ENCODE data around the gene CACNA1H.
"Not testable (repeated sequence)": the region's sequence is repeated elsewhere in the genome, so short reads cannot be mapped to it uniquely, and the experiment has no call there.

The CACNA1H gene

DNA sequence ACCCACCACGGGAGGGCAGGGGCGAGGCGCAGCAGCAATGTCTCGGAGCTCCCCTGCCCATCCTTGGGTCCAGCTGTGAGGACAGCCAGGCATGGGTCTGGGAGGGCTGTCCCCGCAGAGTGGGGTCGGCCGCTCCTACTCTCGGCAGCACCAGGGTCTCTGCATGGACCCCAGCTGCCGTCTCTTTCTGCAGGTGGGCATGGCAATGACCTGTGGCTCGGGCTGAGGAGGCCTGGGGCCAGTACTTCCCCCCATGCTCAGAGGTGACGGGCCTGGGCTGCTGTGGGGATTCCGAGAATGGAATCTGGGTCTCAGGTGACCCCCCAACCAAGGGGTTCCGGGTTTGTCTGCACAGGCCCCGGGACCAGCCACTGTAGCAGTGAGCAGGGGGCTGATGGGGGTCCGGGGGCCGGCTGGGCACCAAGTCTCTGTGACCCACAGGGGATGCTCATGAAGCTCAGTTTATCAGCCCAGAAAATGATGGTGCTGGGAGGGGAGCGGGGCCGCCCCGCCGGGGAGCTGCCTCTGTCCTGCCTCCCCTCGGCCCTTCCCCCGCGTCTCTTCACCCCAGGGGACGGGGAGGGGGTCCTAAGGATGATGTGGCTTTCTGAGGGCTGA lies 23.5 kb downstream of the CACNA1H start:
- no peak for DNase-seq

DNA sequence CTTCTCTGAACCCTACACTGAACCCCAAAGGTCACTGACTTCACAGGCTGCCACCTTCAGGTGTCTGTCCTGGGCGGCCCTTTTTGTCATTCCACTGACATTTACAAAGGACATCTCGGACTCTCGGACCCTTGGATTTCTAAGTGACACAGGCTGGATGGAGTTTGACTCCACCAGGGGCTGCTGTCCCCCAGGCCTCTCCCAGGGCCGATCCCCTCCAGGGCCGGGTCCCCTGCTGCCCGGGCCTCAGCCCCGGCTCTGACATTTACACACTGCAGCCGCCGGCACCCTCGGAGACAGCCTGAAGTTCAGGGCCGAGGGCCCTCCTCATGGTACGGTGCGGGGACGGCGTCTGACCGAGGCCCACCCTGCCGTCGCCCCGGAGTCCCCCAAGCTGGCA lies 24.1 kb downstream of the CACNA1H start:
- no peak for DNase-seq

DNA sequence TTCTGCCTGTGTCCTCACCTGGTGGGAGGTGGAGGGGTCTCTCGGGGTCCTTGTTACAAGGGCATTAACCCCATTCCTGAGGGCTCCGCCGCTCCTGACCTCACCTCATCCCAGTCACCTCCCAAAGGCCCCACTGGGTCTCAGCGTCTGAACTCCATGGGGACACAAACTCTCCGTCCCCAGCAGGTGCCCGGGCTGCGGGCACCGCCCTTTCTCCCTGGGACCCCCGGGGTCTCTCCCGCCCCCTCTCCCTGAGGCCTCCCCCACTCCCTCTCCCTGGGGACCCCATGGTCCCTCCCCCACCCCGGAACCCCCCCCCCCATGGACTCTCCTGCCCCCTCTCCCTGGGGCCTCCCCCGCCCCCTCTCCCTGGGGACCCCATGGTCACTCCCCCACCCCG lies 24.8 kb downstream of the CACNA1H start:
- no peak for DNase-seq

DNA sequence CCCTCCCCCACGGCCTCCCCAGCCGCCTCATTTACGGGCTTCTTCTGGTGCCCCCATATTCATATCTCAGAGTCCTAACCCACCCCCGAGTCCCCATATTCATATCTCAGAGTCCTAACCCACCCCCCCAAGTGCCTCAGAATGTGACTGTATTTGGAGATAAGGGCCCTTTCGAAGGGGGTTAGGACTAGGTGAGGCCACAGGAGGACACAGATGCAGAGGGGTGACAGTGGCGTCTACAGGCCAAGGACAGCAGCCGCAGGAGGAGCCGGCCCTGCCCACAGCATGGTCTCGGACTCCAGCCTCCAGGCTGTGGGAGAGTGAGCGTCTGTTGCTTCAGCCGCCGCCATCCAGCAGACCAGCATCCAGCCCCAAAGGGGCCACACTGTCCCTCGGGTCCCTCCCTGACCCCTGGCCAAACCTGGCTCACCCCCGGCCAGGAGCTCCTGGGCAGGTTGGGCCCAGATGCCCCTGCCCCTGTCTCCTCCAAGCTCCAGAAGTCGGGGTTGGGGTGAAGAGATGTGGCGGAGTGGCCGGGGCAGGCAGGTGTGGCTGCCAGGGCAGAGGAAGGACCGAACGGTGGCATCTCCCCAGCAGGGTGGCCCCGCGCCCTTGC lies 25.5 kb downstream of the CACNA1H start:
- no peak for DNase-seq

DNA sequence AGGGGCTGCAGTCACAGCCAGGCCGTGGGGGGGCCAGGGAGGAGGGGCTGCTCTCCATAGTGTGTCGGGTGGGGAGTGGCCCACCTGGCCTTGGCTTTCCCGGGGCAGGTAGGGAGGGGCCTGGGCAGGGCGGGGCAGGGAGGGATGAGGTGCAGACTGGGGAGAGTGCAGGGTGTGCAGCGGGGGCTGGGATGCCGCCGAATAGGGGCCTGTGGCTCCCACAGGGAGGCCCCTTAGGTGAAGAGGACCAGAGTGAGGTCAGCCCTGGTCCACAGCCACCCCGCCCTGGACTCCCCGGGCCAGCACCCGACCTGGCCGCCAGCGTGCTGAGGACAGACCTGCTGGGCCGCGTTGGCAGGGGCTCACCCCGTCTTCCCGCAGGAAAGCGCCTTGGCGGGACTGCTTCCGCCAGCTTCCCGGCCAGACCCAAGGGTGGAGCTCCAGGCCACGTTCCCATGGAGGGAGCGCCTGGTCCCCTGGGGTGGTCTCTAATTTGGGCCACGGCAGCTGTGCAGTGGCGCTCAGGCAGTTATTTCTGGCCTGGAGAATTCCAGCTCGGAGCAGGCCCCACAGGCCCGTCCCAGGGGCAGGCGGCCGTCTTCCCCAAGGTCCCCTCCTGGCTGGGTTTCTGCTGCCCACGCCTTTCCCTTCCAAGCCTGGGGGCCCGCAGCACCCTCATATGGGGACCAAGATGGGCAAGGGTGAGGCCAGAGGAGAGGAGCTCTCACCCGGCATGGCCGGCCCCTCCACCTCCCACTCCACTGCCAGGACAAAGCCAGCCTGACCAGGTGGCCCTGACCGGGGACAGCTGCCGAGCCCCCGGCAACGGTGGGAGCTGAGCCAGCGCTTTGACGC lies 27.9 kb downstream of the CACNA1H start:
- DNase-seq, result no peak

DNA sequence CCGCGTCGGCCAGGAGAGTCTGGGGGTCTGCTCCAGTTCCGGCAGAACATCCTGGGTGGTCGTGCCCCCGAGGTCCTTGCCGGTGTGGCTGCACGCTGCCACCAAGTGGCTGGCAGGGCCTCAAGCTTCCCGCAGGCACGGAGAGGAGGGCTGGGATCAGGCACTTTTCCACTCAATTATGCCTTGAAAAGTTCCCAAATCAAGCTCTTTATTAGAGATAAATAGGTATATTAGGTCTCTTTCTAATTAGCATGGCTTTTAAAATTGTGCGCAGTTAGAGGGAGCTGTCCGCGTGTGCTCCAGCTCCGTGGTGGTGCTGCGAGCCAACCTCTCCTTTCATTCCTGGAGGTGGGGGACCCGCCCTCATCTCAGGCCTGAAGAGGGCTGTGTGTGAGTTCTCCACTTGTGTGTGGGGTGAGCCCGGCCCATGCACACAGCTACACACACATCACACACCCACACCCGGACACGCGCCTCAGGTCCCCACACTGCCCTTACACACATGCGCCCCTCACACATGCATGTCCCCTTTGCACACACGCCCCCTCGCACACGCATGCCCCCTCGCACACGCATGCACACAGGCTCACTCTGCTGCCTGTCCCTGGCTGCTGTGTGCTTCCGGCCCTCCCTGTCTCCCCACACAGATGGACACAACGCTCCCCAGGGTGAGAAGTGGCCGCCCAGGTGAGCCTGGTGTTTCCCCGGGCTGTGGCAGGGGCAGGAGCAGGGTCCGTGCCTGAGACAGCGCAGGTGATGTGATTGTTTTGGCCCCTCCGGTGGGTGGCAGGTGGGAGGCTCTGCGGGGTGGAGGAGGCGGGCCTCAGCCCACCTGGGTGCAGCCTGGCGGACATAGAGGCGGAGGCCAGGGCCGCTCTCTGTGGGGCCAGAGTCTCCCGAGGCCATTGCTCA lies 28.8 kb downstream of the CACNA1H start:
- DNase-seq, result no peak

DNA sequence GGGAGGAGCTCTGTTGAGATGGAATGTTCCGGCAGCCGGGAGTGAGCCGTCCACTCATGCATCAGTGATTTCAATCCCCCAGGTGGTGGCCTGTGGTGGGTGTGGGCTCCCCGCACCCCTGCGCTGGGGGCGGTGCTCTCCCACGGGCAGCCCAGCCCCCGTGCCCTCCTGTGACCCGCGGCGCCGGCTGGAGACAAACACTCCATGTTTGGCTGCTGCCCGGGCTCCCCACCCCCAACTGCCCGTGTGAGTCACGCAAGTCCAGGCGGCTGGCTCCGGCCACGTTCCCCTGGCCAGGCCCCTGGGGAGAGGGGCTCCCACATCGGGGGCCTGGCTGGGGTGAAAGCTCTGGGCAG lies 29.4 kb downstream of the CACNA1H start:
- no peak for DNase-seq

DNA sequence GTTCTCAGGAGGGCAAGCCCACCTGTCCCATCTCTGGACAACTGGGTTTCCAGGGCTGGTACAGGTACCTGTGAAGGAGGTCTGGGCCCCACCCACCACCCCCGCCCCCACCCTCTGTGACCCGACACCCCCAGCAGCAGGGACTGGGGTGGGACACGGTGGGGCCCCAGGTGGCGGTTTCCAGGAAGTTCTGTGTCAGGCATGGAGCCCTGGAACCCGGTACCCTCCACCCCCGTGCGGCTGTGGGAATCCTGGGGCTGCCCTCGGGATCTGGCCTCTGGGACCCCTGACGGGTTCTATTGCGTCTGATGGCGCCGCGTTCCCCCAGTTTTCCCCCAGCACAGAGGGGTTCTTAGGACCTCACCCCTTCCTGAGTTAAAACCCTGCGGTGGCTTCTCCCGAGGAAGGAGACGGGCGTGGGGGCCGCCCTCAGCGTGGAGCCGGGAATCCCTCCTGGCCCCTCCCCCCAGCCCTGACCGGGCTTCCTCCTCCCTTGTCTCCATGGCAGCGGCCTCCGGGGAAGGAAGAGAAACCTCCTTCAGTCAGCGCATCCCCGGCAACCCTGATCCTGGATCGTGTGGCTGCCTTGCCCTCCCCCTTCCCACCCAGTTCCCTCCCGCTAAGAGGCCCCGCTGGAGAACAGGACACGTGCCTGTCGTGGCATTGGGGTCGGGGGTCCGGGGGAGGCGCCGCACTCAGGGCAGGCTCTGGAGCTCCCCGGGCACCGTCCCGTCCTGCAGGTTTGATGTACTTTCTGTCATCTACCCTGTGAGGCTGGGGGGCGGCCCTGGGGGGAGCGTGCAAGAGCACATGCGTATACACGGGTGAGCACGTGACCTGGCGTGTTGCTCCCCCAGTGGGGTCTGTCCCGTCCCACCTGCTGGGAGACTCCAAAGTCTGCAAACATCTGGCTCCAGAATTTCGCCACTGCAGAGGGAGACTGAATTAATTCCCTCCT lies 30.3 kb downstream of the CACNA1H start:
- DNase-seq, result peak; percentile 12

DNA sequence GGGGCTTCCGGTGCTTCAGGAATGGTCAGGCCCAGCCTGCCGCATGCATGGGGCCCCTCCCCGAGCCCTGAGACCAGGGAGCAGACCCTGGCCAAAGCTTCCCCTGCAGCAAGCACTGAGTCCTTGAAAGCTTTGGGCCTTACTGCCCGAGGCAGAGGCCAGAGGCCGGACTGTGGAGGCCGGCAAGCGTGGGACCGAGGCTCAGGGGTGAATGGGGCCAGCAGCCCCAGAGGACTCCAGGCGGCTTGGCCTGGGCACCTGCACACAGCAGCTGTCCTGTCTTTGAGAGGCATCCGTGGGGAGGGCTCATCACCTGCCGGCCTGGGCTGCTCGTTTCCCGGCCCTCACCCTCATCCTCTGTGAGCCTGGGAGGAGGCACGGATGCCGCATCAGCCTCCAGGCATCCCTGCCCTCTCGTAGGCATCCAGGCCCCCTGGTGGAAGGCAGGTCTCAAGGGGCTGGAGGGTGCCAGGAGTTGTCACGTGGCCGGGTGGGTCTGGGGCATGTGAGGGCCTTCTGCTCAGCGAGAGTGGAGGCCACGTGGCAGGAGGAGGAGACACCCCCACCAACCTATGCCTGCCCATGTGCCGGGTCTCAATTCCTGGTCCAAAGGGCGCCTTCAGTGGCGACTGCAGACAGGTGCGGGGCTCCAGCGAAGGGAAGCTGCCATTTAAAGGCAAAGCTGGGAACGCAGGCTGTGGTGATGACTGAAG lies 31.4 kb downstream of the CACNA1H start:
- peak; percentile 48 for DNase-seq

DNA sequence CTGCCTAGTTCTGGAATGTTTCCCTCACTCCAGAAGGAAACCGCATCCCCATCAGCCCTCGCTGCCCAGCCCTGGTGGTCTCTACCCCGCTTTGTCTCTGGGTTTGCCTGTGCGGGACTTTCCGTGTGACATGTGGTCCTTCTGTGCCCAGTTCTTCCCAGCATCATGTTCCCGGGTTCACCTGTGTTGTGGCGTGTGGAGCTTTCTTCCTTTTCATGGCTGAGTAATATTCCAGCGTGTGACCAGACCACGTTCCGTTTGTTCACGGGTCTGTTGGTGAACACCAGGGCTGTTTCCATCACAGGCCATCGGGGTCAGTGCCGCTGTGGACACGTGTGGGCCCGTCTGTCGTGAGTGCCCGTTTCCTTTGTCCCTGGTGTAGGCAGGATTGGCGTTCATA lies 32.1 kb downstream of the CACNA1H start:
- no peak for DNase-seq

DNA sequence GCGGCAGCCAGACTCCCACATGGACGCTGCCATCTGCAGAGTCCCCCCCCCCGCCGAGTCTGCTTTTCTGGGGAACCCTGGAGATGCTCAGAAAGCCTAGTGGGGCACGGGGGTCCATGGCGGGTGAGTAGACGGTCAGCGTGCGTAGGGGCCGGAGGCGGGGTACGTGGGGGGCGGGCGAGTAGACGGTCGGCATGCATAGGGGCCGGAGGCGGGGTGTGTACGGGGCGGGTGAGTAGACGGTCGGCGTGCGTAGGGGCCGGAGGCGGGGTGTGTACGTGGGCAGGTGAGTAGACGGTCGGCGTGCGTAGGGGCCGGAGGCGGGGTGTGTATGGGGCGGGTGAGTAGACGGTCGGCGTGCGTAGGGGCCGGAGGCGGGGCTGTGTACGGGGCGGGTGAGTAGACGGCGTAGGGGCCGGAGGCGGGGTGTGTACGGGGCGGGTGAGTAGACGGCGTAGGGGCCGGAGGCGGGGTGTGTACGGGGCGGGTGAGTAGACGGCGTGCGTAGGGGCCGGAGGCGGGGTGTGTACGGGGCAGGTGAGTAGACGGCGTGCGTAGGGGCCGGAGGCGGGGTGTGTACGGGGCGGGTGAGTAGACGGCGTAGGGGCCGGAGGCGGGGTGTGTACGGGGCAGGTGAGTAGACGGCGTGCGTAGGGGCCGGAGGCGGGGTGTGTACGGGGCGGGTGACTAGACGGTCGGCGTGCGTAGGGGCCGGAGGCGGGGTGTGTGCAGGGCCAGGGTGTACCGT lies 32.7 kb downstream of the CACNA1H start:
- not testable (repeated sequence) for DNase-seq

DNA sequence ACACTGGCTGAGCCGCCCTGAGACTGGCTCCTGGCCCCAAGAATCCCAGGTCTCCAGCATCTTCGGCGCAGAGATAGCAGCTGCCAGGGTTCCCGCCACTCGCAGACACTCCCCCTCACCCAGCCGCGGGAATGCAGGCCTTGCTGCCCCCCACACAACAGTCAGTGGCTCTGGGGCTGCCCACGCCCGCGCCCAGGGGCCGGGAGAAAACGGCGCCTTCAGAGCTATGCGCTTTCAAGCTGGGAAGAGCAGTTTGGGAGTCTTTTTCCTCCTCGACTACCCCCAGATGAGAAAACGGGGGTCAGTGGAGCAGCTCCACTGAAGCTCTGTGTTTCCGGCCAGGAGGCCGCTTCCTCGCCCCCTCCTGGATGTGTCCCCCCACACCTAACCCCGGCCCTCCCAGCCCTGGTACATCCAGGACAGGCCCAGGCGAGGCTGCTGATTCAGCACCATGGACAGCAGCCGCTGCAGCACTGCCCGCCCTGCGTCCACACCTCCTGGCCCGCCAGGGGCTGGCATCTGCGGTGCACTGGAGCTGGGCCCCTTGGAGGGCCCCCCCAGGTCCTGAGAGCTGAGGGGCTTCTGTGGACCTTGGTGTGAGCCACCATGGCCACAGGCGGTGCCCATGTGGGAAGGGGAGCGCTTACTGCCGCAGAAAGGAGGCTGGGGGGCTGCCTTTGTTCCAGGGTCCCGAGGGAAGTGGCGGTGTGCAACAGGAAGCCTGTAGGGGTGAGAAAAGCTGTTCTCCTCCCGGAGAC lies 35.7 kb downstream of the CACNA1H start:
- DNase-seq, result no peak

DNA sequence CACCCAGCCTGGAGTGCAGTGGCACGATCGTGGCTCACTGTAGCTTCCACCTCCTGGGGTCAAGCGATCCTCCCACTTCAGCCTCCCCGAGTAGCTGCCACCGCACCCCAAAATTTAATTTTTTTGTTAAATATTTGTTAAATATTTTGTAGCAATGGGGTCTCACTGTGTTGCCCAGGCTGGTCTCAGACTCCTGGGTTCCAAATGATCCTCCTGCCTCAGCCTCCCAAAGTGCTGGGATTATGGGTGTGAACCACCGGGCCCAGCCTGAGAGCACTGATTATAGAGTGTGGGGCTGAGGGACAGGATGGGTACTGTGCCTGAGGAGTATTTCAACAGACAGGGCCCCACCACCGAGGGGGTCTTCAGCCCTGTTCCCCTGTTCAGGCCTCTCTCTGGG lies 36.5 kb downstream of the CACNA1H start:
- DNase-seq, result no peak

DNA sequence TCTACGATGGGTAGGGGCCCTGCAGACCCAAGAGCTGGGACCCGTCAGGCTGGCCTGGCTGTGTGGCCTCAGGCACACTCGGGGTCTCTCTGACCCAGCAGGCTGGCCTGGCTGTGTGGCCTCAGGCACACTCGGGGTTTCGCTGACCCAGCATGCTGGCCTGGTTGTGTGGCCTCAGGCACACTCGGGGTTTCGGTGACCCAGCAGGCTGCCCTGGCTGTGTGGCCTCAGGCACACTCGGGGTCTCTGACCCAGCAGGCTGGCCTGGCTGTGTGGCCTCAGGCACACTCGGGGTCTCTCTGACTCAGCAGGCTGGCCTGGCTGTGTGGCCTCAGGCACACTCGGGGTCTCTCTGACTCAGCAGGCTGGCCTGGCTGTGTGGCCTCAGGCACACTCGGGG lies 37.9 kb downstream of the CACNA1H start:
- not testable (repeated sequence) for DNase-seq

DNA sequence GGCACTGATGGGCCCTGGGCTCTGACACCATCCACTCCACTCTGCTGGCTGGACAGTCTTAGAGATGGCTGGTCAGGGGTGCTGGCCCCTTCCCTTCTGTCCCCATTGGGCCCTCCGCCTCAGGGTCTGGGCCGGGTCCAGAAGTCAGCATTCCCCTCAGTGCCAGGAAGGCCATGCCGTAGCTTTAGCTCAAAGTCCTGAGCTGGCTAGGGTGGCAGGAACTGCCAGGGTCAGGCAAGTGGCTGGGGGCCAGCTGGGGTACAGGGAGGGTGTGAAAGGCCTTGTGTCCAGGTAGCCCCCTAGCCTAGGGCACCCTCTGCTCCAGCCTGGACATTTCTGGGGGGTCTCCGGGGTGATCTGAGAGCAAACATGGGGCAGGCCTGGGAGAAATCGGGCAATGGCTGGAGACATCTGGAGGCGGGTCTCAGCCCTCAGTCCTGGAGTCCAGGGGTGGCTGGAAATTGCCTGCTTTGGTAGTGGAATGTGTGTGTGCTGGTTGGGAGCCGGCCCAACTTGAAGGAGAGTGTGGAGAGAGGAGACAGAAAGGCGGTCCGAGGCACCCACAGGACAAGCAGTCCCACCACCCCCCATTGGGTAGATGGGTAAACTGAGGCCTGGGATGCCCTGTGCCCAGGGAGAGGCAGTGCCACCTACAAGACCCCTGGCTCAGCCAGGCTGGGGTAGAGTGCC lies 39.6 kb downstream of the CACNA1H start:
- DNase-seq, result no peak

DNA sequence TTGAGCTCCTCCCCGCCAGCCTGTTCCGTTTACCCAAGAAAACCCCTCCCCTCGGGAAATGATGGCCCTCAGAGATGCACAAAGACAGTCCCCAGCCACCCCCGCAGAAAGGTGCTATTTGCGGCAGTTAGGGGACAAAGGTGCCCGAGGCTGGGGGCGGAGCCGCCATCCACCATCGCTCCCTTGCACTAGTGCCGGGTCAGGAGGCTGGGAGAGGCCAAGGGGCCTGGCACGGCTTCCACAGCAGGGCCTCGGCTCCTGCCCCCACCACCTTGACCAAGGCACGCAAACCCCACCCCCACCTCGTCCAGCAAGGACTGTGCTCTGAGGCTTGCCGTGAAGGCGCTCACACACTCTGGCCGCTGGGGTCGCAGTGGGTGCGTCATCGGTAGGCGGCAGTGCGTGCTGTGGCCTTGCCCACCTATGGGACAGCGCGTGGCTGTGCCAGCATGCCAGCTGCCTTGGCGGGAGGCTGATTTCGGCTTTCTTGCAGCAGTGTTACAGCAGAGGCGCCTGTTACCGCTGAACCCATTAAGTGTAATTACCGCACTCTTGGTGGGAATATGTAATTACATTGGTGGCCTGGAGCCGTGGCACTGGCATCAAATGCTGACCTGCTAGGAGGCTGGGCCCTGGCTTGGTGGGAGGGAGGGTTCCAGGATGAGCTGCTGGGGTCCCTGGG lies 40.4 kb downstream of the CACNA1H start:
- DNase-seq, result peak; percentile 66

DNA sequence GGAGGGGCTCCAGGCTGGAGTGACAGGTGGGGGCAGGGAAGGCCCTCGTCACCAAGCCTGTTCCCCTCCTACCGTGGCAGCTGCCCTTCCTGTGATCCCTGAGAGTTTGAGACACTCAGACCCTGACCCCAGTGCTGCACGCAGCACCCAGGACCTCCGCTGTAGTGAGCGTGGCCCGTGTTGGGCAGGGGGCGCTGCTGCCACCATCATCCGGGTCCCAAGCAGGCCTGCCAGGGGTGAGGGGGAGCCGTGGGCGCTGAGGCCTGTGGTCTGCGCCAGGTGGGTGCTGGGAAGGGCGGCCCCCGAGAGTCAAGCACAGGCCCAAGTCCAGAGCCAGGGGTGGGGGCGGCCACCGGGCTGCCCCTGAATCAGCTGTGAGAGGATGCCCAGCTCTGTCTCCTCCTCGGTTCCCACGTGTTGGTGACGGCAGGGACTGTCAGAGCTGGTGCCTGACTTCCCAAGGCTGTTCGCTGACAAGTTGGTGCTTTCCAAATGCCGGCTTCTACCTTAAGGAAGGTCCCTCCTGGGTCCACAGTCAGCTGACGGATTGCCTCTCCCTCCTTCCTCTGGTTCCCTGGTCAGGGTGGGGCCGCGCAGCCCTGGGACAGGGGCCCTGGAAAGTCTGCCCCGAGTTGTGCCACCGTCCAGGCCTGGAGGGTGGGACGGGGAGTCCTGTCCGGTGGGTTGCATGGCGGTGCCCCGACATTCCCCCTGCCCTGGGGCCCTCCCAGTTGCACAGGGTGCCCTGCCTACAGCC lies 41.1 kb downstream of the CACNA1H start:
- no peak for DNase-seq
